GM10847 (cell line): ENCODE measurements around the gene EFNA3.
A peak's percentile ranks its signal among the peaks of the same experiment; 100 is the strongest.

ENCODE experiments used
- POLR2A ChIP-seq: IDR thresholded peaks from 2 replicates; pipeline ENCODE4 v1.6.1; 2011; ENCODE audit not compliant: insufficient read length; ENCODE audit errors: extremely low read depth

EFNA3 gene

GRCh38 chr1:155125946-155126555 lies 47.4 kb downstream of the EFNA3 start:
- no peak for TF ChIP-seq POLR2A

- no peak for TF ChIP-seq POLR2A
These were observed 48.0 kb downstream of the EFNA3 start for GRCh38 chr1:155126556-155127104.

- TF ChIP-seq POLR2A, result no peak
These were observed 48.7 kb downstream of the EFNA3 start, which contains the start of gene EFNA1 for GRCh38 chr1:155127105-155127966. Gene EFNA1, plus strand, starts transcription at chr1:155127876. Its CDS starts 102 bp downstream, at chr1:155127978.

GRCh38 chr1:155127967-155128754 lies 49.5 kb downstream of the EFNA3 start:
- TF ChIP-seq POLR2A, result no peak

GRCh38 chr1:155128755-155129473 lies 50.3 kb downstream of the EFNA3 start:
- TF ChIP-seq POLR2A, result no peak

- TF ChIP-seq POLR2A, result no peak
These were observed 51.8 kb downstream of the EFNA3 start for GRCh38 chr1:155130272-155131006.

GRCh38 chr1:155131285-155131684 lies 52.6 kb downstream of the EFNA3 start:
- no peak for TF ChIP-seq POLR2A

GRCh38 chr1:155131856-155132255 lies 53.2 kb downstream of the EFNA3 start:
- TF ChIP-seq POLR2A, result no peak

GRCh38 chr1:155133799-155134281 lies 55.2 kb downstream of the EFNA3 start:
- no peak for TF ChIP-seq POLR2A

- no peak for TF ChIP-seq POLR2A
These were observed 55.7 kb downstream of the EFNA3 start for GRCh38 chr1:155134322-155134721.

- TF ChIP-seq POLR2A, result no peak
These were observed 56.3 kb downstream of the EFNA3 start for GRCh38 chr1:155134880-155135414.

GRCh38 chr1:155135415-155136028 lies 56.9 kb downstream of the EFNA3 start, which contains the start of gene SLC50A1:
Gene SLC50A1, plus strand, starts transcription at chr1:155135852. Its CDS starts 60 bp downstream, at chr1:155135912.
- TF ChIP-seq POLR2A, result peak; percentile 94

- no peak for TF ChIP-seq POLR2A
These were observed 58.1 kb downstream of the EFNA3 start for GRCh38 chr1:155136748-155137147.
